OCI-LY7 (cell line): ENCODE results near the gene CDK2AP2.

Experiments used
- EZH2phosphoT487 ChIP-seq: fragments of 200-600 bp; sonication (generic); IDR thresholded peaks from 2 replicates; pipeline ENCODE4 v1.6.1; 2018; ENCODE audit warnings: low read depth, borderline replicate concordance, mild to moderate bottlenecking, mixed run types, antibody characterized with exemption, low read length, moderate library complexity, mixed read lengths
- TF ChIP-seq, protein P1 (sequence below): fragments of 200-600 bp; sonication (generic); conservative IDR thresholded peaks from 2 replicates; pipeline ENCODE4 v1.5.1; 2014; ENCODE audit warnings: mild to moderate bottlenecking, antibody characterized with exemption, low read length, moderate library complexity, mixed read lengths

- TF ChIP-seq, protein P1, sequence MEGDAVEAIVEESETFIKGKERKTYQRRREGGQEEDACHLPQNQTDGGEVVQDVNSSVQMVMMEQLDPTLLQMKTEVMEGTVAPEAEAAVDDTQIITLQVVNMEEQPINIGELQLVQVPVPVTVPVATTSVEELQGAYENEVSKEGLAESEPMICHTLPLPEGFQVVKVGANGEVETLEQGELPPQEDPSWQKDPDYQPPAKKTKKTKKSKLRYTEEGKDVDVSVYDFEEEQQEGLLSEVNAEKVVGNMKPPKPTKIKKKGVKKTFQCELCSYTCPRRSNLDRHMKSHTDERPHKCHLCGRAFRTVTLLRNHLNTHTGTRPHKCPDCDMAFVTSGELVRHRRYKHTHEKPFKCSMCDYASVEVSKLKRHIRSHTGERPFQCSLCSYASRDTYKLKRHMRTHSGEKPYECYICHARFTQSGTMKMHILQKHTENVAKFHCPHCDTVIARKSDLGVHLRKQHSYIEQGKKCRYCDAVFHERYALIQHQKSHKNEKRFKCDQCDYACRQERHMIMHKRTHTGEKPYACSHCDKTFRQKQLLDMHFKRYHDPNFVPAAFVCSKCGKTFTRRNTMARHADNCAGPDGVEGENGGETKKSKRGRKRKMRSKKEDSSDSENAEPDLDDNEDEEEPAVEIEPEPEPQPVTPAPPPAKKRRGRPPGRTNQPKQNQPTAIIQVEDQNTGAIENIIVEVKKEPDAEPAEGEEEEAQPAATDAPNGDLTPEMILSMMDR = no peak
- TF ChIP-seq EZH2phosphoT487 = no peak
Measured at GRCh38 chr11:67472882-67473281, 35.1 kb downstream of the CDK2AP2 start.
